ENCODE results near the gene ENTHD1.

The ENTHD1 gene

DNA sequence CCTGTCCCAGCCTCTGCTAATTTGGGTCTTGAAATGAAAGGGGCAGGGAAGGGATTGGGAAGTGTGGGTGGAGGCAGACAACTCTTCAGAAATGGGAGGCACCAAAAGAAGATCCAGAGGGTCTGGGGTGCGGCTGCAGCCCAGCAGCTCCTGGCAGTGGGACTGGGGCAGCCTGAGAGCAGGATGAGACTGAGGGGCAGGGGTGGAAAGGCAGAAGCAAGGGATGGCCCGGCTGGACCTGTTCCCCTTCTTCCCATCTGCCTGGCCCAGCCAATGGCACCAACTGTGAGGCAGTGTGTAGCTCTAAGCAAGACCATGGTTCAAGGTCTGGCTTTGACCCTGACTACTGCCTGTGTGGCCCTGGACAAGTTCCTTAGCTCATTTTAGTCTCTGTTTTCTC is 160.4 kb downstream of the ENTHD1 start:
- no peak for DNase-seq (ENCODE audit: low read depth in 2 of 2)

DNA sequence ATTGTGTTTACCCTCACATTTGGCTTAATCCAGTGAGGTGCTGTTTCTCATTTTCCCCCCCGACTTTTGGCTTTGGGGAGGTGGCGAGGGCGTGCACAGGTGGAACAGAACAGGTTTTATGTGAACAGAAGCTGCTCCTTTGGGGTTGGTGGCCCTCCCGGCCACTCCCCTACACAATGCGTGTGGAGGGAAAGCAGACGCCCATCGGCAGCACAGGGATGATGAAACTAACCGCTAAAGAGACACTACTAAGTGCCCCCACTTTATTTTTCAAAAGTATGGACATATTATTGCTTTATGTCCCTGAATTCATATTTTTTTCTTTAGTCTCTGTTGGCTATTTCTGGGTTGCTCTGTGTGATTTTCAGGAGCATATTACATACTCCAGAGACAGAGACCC is 160.9 kb downstream of the ENTHD1 start:
- DNase-seq (ENCODE audit: low read depth in 2 of 2) = no peak

DNA sequence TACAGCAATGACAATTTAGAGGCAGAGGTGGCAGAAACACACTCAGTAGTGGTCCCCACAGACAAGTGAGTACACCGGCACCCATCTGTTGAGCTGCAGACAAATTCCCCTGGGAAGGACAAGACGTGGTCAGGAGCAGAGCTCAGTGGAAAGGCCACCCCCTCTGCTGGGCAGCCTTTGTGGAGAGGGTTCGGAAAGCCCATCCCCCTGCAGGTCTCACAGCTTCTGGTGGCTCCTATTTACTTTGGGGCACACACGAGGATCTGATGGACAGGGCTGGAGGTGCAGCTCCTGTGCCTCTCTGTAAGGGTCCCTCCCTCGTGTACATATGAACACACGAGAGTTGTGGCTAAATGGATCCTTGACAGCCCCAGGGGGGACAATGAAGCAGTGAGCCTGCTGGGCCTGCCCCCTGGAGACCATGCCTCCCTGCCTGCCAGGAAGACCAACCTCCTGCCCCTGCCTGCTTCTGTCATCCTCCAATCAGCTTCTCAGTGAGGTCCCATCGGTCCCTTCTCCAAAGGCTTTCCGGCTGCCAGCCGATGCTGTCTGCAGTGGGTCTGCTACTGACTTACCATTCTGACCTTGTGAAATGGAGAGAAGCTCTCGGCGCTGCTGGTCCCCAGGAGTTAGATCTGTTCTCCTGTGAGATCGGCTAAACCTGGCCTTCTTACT is 161.5 kb downstream of the ENTHD1 start:
- DNase-seq (ENCODE audit: low read depth in 2 of 2) = no peak

DNA sequence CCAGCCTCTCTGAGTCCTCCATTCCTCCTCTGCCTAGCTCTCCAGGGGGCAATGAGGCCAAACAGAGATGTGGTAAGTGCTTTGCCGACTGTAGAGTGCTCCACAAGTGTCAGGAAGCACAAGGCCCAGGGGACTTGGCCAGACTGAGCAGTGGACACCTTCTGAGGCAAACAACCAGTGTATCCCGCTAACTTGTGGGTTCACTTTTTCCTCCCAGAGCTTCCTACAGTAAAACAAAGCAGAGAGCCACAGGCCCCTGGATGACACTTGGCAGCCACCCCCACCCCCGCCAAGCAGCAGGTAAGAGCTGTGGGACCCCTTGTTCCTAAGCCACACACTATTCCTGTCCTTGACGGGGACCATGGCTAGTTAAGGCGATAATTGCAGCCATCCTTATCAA is 162.1 kb downstream of the ENTHD1 start:
- no peak for DNase-seq (ENCODE audit: low read depth in 2 of 2)

DNA sequence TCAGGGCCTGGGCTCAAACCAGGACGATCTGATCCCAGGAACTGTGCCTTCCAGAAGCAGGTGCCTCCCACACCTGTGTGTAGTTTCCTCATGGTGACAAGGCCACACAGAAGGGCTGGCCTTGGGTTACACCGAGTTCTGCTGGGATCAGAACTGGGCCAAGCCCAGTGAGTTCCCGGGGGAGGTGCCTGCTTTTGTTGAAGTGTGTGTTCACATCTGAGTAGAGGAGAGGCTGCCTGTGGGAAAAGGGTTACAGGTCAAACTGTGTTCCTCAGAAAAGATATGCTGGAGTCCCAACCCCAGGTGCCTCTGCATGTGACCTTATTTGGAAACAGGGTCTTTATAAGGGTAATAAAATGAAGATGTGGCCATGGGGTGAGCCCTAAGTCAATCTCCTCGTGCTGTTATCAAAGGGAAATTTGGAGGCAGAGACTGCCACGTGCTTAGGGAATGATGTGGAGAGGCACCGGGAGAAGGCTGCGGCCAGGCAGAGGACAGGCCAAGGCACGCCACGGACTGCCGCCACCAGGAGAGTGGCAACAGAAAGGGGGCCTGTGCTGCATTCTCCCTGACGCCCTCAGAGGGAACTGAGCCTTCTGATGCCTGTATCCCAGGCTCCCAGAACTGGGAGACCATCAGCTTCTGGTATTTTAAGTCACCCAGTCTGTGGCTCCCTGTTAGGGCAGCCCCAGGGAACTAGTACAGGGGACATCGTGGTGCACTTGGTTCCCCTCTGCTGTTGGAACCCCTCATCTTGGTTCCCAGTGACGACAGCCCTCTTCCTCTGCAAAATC is 164.2 kb downstream of the ENTHD1 start:
- DNase-seq (ENCODE audit: low read depth in 2 of 2) = no peak

DNA sequence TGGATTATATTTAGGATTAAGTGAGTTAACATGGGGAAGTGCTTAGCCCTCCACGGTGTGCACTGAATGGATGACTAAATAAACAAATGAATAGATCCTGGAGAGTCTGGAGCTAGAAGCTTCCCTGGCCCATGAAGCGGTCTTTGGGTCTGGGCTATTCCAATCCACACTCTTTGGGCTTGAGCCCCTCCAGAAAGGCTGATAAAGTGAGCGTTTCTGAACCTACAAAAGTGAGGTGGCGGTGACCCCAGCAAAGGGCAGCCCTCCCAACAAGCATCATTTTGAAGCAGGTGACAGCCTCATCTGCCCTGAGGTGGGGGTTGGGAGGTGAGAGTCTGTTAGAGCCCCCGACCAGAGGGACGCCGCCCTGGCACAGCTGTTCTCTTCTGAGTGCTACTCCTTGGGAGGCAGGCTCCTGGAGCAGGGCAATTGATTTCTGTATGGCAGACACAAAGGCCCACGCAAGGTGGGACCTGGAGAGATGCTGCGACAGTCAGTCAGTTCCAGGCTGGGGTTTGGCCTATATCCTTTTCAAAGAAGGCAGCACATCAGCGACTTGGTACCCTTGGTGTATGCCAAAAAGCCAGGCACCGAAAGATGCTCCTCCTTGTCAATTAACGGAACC is 165.2 kb downstream of the ENTHD1 start:
- DNase-seq (ENCODE audit: low read depth in 2 of 2) = no peak

DNA sequence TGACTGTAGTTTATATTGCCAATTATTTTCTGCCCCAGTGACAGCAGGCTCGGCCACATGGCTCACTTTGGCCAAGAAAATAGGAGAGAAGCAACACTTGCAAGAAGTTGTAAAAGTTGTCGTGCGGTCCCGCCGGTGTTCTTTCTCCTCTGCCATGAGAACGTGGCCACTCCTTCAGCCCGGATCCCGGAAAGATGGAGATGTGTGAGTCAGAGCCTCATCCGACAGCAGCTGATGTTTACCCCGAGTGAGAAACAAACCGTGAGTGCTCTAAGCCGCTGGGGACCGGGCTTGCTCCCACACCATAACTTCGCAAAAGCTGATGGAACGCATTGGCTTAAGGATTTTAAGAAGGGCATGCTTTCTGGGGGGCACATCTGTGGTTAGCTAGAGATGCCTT is 166.0 kb downstream of the ENTHD1 start:
- DNase-seq (ENCODE audit: low read depth in 2 of 2) = no peak

DNA sequence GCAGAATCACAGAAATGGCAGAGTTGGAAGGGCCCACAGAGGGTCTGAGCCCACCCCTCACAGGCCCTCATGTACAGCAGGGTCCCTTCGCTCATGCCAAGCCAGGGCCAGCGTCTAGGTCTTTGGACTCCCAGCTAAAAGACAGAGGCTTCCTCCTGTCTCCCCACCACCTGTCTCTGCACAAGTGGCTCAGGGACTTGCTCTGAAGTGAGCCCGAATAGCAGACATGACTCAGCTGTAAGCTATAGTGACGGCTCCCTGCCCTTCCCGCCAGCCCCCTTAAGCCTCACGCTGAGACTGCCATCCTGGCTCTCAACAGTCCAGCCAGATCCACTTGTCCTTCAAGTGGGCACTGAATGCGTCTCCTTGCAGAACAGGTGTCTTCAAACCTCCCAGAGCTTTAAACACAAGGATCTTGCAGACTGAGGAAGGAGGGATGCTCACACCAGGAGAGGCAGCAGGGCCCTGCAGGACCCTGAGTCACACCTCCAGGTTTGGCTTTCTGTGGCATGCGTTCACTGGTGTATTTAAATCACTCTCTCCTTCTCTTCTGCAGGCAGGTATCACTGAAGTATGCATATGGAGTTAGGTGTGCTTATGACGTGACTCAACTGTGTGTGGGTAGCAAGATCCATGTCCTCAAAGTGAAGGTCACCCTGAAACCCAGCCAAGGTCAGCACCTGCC is 168.1 kb downstream of the ENTHD1 start:
- DNase-seq (ENCODE audit: low read depth in 2 of 2) = no peak

DNA sequence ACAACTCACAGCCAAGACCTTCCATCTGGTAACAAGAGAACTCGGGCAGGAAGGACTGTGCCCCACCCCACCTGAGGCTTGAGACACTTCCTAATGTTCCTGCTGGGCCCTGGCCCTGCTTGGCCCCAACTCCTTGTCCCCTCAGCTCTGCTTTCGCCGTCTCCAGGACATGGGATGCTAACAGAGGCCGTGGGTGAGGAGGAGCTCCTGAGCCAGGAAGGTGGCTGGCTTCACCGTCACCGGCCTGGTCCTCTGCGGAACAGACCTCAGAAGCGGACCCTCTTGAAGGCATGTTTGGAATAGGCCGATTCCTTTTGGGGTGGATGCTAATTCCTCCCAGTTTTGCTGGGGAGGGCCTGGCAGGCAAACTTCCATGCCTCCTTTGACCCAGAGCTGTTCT is 168.7 kb downstream of the ENTHD1 start:
- DNase-seq (ENCODE audit: low read depth in 2 of 2) = no peak

DNA sequence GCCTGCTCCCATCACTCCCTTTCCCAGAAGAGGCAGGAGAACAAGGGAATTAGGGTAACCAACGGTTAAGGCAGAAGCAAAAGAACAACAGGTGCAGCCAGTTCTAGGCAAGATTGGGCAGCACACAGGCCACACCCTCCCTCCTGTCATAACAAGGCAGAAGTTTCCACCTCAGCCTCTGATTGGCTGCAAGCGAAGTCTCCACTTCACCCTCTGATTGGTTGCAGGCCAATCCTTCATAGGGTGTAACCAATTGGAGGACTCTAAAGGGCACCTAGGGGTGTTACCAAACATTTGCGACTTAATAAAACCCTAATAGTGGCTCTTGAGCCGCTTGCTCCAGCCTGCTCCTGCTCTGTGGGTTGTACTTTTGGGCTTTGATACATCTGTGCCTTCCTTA is 169.2 kb downstream of the ENTHD1 start:
- DNase-seq (ENCODE audit: low read depth in 2 of 2) = no peak

DNA sequence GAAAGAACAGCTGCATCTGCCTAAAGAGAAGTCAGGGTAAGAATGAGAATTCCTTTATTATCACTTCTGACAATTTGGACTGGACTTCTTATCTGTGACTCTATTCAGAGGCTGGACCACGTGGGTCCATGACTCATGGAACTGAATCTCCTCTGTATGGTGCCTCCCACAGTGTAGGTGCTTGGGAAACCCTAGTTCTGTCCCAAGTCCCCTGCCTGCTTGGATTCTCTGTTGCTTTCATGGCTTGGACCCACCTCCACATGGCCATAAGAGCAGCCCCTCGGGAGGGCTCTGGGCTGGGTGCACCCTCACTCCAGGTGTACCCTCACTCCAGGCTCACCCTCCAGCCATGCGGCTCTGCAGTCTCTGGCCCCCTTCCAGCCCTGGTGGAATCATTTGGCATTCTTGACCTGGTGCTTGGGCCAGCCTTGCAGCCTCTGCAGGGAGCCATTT is 169.6 kb downstream of the ENTHD1 start:
- no peak for DNase-seq (ENCODE audit: low read depth in 2 of 2)

DNA sequence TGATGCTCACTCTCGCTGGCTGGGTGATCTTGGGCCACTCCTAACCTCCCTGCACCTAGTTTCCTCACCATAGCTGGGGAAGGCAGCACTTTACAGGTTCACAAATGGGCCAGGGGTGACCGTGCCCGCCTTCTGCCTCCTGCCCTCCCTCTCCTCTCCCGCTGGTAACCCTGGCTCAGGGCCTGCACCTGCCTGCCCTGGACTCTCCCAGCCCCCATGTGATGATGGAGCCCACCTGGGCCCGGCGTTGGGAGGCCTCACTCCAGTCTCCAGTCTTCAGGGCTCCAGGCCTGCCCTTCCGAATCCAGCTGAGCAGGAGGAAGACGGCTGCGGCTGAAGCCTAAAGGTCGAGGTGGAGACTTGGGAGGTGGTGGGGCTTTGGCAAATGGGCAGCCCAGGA is 170.1 kb downstream of the ENTHD1 start:
- no peak for DNase-seq (ENCODE audit: low read depth in 2 of 2)

DNA sequence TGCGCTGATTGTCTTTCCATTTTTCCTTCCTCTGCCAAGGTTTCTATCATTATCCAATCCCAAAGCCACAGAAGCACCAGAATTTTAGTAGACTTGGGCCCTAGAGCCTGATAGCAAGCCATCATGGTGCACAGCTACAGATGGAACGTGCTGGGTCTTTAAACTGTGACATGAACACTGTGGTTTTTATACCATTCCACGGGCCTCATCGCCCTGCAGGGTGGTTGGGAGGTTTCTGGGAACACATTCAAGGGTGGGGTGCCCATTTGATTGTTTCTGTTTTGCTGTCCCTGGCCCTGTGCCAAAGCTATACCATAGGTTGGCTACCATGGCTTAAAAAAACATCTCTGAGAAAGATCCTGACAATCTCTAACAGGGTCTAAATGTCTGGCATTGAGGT is 171.1 kb downstream of the ENTHD1 start:
- no peak for DNase-seq (ENCODE audit: low read depth in 2 of 2)

DNA sequence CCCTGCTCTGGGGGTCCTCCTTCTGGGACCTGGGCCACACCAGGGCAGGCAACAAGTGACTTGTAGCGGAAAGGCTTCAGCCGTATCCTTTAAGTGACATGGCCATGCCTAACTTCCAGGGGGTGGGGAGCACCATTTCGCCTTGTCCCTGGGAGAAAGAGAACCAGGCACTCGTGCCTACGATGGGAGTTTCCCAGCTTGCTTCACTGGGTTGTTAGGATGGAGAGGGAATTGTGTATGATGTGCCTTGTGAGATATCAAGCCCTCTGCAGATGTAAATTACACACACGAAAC is 171.6 kb downstream of the ENTHD1 start:
- no peak for DNase-seq (ENCODE audit: low read depth in 2 of 2)

DNA sequence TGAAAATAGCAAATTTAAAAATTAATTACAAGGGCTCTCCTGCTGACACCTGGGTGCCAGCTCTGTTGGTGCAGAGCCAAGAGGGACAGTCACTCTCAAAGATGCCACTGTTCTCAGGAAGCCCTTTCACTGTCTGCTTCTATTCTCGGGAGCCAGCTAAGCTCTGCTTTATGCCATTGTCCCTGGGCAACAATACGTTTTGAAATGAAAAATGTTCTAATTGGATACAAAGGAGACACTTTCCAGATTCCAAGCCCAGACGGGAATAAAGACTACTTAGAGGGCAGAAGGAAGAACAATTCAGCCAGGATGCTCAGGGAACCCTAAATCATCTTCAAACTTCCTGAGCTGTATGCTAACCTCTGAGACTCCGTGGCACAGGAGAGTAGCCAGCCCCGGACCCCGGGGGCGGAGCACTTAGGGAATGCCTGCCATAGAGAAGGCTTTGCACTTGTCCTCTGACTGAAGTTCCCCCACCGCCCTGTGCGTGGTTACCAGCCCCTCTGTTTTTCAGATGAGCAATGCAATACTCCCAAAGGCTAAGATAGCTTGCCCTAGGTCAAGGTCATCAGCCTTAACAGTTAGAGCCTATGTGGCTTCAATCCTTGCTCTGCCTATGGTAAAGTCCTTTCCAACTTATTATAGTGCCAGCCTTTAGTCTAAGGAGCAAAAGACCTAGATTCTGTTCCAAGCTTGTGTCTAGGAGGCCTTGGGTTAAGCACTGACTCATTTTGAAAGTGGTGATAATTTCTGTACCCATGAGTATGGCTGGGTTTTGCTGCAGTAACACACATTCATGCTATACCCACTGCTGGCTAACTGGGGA is 172.1 kb downstream of the ENTHD1 start:
- DNase-seq (ENCODE audit: low read depth in 2 of 2) = no peak

DNA sequence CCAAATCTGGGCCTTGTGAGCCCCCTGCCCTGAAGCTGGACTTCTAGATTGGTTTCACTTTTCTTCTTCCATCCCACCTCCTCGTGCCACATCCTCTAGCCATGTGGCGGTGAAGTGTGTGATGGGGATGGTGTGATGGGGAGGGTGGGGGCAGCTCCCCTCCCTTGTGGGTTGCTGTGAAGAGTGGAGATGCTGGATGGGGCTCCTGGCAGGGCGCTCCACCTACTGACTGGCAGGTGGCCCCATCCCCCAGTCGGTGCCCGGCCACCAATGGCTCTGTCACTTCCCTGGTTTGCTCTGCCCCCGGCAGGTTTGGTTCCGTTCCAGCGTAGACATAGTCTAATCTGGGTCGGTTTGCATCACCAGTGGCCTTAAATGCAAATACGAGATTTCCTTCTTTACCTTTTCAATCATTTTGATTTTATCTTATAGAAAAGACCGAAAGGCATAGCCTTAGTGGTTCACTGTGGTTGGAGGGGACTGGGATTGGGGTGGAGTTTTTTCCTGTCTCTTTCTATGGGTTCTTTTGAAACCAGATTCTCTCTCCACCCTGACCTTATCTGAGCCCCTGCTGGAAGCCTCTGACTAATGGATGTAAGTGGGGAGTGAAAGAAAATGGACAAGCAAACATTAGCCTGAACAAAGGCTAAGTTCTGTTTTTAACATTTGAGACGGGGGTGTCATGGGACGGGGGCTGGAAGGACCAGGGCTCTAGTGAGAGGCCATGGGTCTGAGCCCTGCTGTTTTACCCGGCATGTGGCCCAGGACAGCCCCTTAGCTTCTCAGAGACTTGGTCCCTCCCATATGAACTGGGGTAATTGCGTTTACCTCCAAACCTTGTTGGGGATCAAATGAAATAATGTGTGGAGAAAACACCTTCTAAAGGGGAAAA is 173.8 kb downstream of the ENTHD1 start:
- no peak for DNase-seq (ENCODE audit: low read depth in 2 of 2)

DNA sequence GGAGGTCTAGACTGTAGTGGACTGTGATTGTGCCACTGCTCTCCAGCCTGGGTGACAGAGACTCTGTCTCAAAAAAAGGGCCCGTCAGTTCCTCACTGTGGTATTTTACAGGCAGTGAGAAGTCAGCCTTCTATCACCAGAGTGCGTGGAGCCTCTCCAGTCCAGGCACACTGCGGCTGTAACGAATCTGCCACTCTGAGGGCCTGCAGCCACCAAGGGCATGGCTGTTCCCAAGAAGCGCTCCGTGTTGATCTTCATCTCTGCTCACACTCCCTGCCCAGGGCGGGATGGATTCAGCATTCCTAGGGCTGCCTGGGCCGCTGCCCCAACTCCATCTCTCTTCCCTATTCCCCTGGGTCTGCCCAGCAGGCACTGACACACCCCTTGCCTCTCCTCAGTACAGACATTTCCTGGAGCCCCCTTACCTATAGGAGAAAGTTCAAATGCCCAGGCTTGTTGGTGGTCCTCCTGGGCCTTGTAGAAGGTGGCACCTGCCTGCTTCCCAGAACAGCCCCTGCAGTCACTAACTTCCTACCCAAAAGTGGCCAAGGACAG is 174.6 kb downstream of the ENTHD1 start:
- DNase-seq (ENCODE audit: low read depth in 2 of 2) = no peak

DNA sequence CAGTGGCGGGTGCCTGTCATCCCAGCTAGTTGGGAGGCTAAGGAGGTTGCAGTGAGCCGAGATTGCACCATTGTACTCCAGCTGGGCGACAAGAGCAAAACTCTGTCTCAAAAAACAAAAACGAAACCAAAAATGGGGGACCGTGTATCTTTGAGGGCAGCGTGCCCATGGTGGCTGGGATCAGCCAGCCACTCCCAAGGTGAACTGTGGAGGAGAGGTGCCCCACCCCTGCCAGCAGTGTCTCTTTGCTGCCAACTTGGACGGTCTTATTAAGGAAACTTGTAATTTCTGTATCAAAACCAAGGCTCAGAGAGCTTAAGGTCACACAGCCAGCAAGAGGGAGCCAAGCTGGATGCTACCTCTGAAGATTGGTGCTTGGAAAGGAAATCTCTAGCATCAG is 175.4 kb downstream of the ENTHD1 start:
- DNase-seq (ENCODE audit: low read depth in 2 of 2) = no peak

DNA sequence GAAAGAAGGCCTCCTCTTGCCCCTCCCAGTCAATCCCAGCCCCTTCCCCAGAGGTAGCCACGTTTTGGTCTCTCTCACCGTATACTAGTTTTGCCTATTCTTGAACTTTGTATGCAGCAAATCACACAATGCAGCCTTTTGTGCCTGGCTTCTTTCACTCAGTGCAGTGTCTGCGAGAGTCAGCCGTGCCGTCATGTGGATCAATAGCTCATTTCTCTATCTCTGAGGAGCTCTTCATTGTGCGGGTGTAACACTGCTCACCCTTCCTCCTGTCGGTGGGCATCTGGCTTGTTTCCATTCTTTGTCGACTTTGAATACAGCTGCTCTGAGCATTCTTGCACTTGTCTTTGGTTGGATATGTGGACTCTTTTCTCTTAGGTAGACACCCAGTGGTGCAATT is 176.5 kb downstream of the ENTHD1 start:
- no peak for DNase-seq (ENCODE audit: low read depth in 2 of 2)

DNA sequence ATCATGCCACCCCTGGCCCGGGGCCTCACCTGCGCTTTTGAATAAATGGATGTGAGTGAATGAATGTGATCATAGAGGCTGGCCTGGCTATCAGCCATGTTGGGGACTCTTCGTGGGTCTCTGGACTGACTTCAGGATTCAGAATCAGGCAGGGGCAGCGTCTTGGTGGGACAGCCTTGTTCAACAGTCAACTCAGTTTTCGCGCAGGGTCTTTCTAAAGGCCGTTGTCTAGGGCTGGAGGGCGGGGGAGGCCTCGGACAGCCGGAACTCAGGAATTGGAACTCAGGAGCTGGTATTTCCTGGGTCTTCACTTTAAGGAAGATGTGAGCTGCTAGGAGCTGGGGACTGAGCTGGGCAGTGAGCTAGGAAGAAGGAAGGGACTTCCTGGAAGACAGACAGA is 177.0 kb downstream of the ENTHD1 start:
- DNase-seq (ENCODE audit: low read depth in 2 of 2) = no peak

Measured in stimulated activated CD8-positive, alpha-beta memory T cell treated with anti-CD3 and anti-CD28 coated beads, Interleukin-2, amount 100 ng/mL, for 1 hour (primary cell).